Type B pancreatic cell (in vitro differentiated cells): ENCODE results near the gene ARMH3. TPM values are rescaled to one million over a fixed set of nuclear protein-coding genes. Genes with fewer than 3 reads are reported as not detected.

Experiments
- DNase-seq: peaks from one replicate; pipeline ENCODE4 v3.0.0; 2021; ENCODE audit warnings: mixed read lengths; ENCODE audit not compliant: unreplicated experiment; ENCODE audit errors: extremely low spot score
- H3K27ac Mint-ChIP-seq: 2 replicates; pipeline ENCODE4 v1.8.0; 2021; ENCODE audit warnings: mild to moderate bottlenecking, mixed read lengths
- H3K27me3 Mint-ChIP-seq: 2 replicates; pipeline ENCODE4 v1.8.0; 2021; ENCODE audit warnings: mixed read lengths
- H3K36me3 Mint-ChIP-seq: 2 replicates; pipeline ENCODE4 v1.8.0; 2021; ENCODE audit warnings: mixed read lengths
- H3K4me1 Mint-ChIP-seq: one replicate; pipeline ENCODE4 v1.8.0; 2021; ENCODE audit warnings: mixed read lengths; ENCODE audit not compliant: unreplicated experiment
- H3K4me3 Mint-ChIP-seq: 2 replicates; pipeline ENCODE4 v1.8.0; 2021; ENCODE audit warnings: mild to moderate bottlenecking, mixed read lengths
- H3K9me3 Mint-ChIP-seq: 2 replicates; pipeline ENCODE4 v1.8.0; 2021; ENCODE audit warnings: mixed read lengths
- CTCF ChIP-seq: fragments of 200-600 bp; sonication (generic); conservative IDR thresholded peaks from 2 replicates; pipeline ENCODE4 v1.5.0; 2021; ENCODE audit warnings: antibody characterized with exemption, mild to moderate bottlenecking
- total RNA-seq: library from RNA; stranded (reverse); gene quantifications from 2 replicates; pipeline ENCODE4 v1.2.1, GENCODE V29; 2021; ENCODE audit warnings: low replicate concordance

ARMH3 gene
- total RNA-seq, 1 donor from 2014 or later = 22.2 TPM

DNA sequence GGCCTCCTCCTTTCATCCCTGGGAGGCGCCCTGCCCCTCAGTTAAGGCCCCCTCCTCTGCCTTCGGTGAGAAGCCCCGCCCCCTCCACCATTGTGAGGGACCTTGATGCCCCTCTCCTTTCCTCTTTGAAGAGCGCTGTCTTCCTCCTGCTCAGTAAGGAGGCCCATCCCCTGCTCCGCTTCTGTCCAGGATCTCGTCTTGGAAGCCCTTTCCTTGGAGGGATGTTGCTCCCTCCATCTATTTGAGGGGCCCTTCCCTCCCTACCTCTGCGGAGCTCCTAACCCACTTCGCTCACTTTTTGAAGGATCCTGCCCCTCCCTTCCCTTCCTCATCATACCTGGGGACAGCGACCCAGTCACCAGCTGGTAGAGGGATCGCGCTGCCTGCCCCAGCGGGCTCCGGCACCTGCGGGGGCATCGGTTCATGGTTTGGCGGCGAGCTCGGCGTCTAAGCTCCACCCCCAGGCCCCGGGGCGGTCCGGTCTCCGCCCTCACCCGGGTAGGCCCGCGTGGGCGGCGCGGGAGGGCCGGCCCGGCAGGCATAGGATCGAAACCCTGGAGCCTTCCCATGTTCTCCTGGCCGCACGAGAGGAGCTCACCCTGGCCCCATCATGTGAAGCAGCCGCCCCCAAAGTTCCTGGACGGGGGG, 216.4 kb downstream of the ARMH3 start:
- Mint-ChIP-seq H3K9me3 (no peaks in the 10 kb centered on the region), H3K27me3 (peaks cover 51% of the 10 kb centered on the region), H3K4me3 (peak overlapping the region; percentile 81), H3K27ac (no peak overlapping the region), H3K4me1 (peaks cover 30% of the 10 kb centered on the region), H3K36me3 (no peaks in the 10 kb centered on the region)
- no peak for DNase-seq
- no peak for TF ChIP-seq CTCF

- Mint-ChIP-seq H3K27me3 (peaks cover 46% of the 10 kb centered on the region), H3K4me1 (peaks cover 25% of the 10 kb centered on the region), H3K36me3 (no peaks in the 10 kb centered on the region), H3K9me3 (no peaks in the 10 kb centered on the region), H3K27ac (no peak overlapping the region), H3K4me3 (peak overlapping the region; percentile 81)
- no peak for TF ChIP-seq CTCF
- DNase-seq = no peak
Observed at GRCh38 chr10:101839002-101839401, 217.0 kb downstream of the ARMH3 start.

DNA sequence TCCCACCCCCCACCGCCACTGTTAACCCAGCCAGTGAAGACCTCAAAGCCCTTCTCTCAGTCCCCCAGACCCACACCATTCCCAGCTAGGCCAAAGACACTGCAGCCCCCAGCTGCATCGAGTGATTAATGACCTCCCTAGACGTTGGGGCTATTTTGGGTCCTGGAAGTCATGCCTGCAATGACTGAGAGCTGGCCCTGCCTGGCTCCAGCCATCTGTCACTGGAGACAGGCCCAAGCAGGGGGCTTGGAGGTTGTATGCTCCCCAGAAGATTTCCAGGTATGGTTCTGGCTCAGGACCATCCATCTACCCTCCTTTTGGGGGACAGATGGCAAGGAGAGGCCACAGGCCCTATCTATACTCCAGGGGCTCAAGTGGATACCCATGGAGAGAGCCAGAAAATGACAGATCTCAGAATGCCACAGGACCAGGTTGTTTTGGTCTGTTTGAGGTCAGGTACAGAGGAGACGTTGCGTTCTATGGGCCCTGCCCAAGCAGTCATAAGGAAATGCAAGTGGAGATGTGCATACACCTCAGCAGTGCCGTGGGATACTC, 217.5 kb downstream of the ARMH3 start:
- H3K27me3 Mint-ChIP-seq = peaks cover 44% of the 10 kb centered on the region

DNA sequence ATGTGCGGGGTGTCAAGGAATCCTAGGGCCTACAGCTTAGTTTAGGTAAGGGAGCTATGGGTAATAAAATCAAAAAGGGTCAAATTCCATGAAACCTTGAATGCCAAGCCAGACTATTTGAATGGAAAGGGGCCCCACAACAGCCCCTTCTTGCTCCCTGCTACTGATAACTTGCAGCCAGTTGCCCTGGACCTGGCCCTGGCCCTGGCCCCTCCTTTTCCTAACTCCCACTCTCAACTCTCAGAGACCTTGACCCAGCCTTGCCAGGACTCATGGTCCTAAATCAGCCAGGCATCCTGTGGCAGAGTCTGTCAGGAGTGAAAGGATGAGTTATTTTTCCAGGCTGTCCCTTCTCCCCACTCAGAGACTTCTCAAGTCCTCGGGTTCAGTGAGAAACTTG, 218.2 kb downstream of the ARMH3 start:
- Mint-ChIP-seq H3K27ac (no peak overlapping the region), H3K9me3 (no peaks in the 10 kb centered on the region), H3K27me3 (peaks cover 38% of the 10 kb centered on the region), H3K4me1 (peaks cover 31% of the 10 kb centered on the region), H3K4me3 (no peak overlapping the region), H3K36me3 (no peaks in the 10 kb centered on the region)
- no peak for TF ChIP-seq CTCF
- no peak for DNase-seq

More for the DNA sequence above, 217.5 kb downstream of the ARMH3 start:
- no peak for DNase-seq
- TF ChIP-seq CTCF = no peak
- H3K4me3 Mint-ChIP-seq = no peak overlapping the region
- no peaks in the 10 kb centered on the region for H3K36me3 Mint-ChIP-seq
- no peaks in the 10 kb centered on the region for H3K9me3 Mint-ChIP-seq
- H3K4me1 Mint-ChIP-seq = peaks cover 26% of the 10 kb centered on the region
- no peak overlapping the region for H3K27ac Mint-ChIP-seq

DNA sequence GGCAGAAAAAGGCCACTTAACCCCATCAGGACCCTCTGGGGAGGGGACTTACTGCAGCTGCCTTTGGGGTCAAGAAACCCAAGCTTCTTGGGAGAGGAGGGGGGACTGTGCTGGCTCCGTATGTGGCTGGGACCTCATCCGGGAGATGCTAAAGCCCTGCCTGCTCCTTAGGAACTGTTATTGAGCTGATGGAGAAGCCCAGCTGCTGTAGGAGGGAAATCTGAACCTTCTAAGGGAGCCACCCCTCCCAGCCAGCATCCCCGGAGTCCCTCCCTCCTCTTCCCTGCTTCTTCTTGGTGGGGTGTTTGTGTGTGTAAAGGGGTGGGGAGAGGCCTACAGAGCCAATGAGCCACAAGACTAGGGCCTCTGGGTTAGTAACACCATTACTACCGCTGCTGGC, 220.6 kb downstream of the ARMH3 start:
- H3K27ac Mint-ChIP-seq = no peak overlapping the region
- no peak for TF ChIP-seq CTCF

More for the DNA sequence above, 220.6 kb downstream of the ARMH3 start:
- DNase-seq = no peak
- no peaks in the 10 kb centered on the region for H3K9me3 Mint-ChIP-seq
- H3K27me3 Mint-ChIP-seq = peaks cover 15% of the 10 kb centered on the region
- no peaks in the 10 kb centered on the region for H3K36me3 Mint-ChIP-seq
- H3K4me1 Mint-ChIP-seq = peaks cover 35% of the 10 kb centered on the region
- H3K4me3 Mint-ChIP-seq = no peak overlapping the region
